Activated CD4-positive, alpha-beta T cell treated with anti-CD3 and anti-CD28 coated beads, Interleukin-2, amount 50 U/mL, for 48 hours (primary cell): ENCODE results near the gene KCTD4.

ENCODE experiments used
- DNase-seq, 2 experiments: peaks; one replicate each; pipeline ENCODE4 v3.0.0-alpha.2; 2020

Gene KCTD4

GRCh38 chr13:45168555-45168930 is 32.3 kb downstream of the KCTD4 start:
- no peak for DNase-seq

GRCh38 chr13:45167611-45168554 is 33.0 kb downstream of the KCTD4 start:
- DNase-seq: no peak

GRCh38 chr13:45166858-45167257 is 34.0 kb downstream of the KCTD4 start:
- DNase-seq: no peak

GRCh38 chr13:45162821-45163220 is 38.0 kb downstream of the KCTD4 start:
- DNase-seq: no peak

GRCh38 chr13:45162194-45162593 is 38.7 kb downstream of the KCTD4 start:
- no peak for DNase-seq

- DNase-seq: no peak
Measured at GRCh38 chr13:45156565-45157361, 44.1 kb downstream of the KCTD4 start.

- no peak for DNase-seq
Measured at GRCh38 chr13:45149964-45150363, 50.9 kb downstream of the KCTD4 start.

- no peak for DNase-seq
Measured at GRCh38 chr13:45143346-45143751, 57.5 kb downstream of the KCTD4 start.
